Mucosa of descending colon (tissue), 3 donors: ENCODE measurements around the gene CLCN2. TPM values are rescaled to one million over a fixed set of nuclear protein-coding genes. Genes with fewer than 3 reads are reported as not detected.
A peak's percentile ranks its signal among the peaks of the same experiment; 100 is the strongest.

Source experiments
- ATAC-seq: fragments of 200-7000 bp; cut with Tn5 transposase; one replicate; pipeline ENCODE4 v1.9.1; 2020; ENCODE audit warnings: mild to moderate bottlenecking, moderate library complexity
- DNase-seq, 3 donors: peaks; one replicate each; pipeline ENCODE4 v3.0.0-alpha.2; 2020
- H3K36me3 ChIP-seq: fragments of 200-600 bp; one replicate; pipeline ENCODE4 v1.8.0; 2021; ENCODE audit warnings: low read depth, mild to moderate bottlenecking
- H3K4me1 ChIP-seq: fragments of 200-600 bp; one replicate; pipeline ENCODE4 v1.8.0; 2021; ENCODE audit warnings: low read depth, mild to moderate bottlenecking
- H3K4me3 ChIP-seq: fragments of 200-600 bp; one replicate; pipeline ENCODE4 v1.8.0; 2021; ENCODE audit warnings: mild to moderate bottlenecking
- H3K9me3 ChIP-seq: fragments of 200-600 bp; one replicate; pipeline ENCODE4 v1.8.0; 2021; ENCODE audit warnings: mild to moderate bottlenecking
- CTCF ChIP-seq: fragments of 200-600 bp; IDR thresholded peaks from one replicate; pipeline ENCODE4 v1.8.0; 2022; ENCODE audit warnings: antibody characterized with exemption, mild to moderate bottlenecking
- intact Hi-C, 2 donors: fragments of 100-400 bp; cut with DNase I in 1 of 2; cut with micrococcal nuclease in 1 of 2; formaldehyde crosslinking; loops; one replicate each; pipeline versions ENCODE4 v1.11.0 to v1.11.1; 2022; cut with DNase I, micrococcal nuclease
- total RNA-seq, 3 donors: library from RNA; stranded (reverse); fragmentation: NEBNext Ultra II Directional in 2 of 3; extraction: Animal tissue kit (Norgen Biotek cat#: 25700) in 2 of 3; gene quantifications; one replicate each; pipeline versions ENCODE4 v1.2.1 to v1.2.4, GENCODE V29; 2021 to 2023
- donor health status: DM: no; HTN: no; CAD: no; lungs with moderate emphysema.
- donor health status: DM: no; HTN: no; CAD: no.
- donor health status: DM: no; HTN: yes; CAD: no.

Gene CLCN2
- total RNA-seq, 3 donors from 2014 or later: 31.1 to 105 (median 72.0) TPM

DNA sequence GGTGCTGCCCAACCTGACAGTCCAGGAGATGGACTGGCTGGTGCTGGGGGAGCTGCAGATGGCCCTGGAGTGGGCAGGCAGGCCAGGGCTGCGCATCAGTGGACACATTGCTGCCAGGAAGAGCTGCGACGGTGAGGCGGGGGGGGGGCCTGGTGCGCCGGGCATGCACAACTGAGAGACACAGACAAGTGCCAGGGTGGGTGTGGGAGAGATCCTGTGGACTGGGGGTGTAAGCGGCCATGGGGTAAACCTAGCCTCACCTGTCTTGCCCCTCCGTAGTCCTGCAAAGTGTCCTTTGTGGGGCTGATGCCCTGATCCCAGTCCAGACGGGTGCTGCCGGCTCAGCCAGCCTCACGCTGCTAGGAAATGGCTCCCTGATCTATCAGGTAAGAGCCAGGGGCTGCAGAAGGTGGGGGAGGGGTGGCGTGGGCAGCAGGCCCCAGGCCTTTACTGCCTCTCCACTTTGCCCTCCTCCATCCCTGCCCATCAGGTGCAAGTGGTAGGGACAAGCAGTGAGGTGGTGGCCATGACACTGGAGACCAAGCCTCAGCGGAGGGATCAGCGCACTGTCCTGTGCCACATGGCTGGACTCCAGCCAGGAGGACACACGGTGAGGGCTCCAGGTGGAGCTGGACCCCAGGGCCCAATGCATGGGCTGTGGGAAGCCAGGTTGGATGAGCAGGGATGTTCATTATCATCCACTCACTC is 21.8 kb upstream of the CLCN2 start:
- intact Hi-C loops: no loop called here
- DNase-seq: no peak
- peaks cover 4% of the 10 kb centered on the region for H3K4me1 ChIP-seq

GRCh38 chr3:184382326-184383032 is 21.1 kb upstream of the CLCN2 start:
- intact Hi-C loops: no loop called here
- peaks cover 4% of the 10 kb centered on the region for H3K4me1 ChIP-seq
- DNase-seq (no peak), ATAC-seq (no peak)
- H3K4me3 ChIP-seq: no peak overlapping the region
- H3K9me3 ChIP-seq: no peaks in the 10 kb centered on the region
- no peak for TF ChIP-seq CTCF
- H3K36me3 ChIP-seq: no peaks in the 10 kb centered on the region

More for the DNA sequence above, 21.8 kb upstream of the CLCN2 start:
- no peak for TF ChIP-seq CTCF
- H3K9me3 ChIP-seq: no peaks in the 10 kb centered on the region
- H3K4me3 ChIP-seq: no peak overlapping the region
- ATAC-seq: no peak
- H3K36me3 ChIP-seq: no peaks in the 10 kb centered on the region

DNA sequence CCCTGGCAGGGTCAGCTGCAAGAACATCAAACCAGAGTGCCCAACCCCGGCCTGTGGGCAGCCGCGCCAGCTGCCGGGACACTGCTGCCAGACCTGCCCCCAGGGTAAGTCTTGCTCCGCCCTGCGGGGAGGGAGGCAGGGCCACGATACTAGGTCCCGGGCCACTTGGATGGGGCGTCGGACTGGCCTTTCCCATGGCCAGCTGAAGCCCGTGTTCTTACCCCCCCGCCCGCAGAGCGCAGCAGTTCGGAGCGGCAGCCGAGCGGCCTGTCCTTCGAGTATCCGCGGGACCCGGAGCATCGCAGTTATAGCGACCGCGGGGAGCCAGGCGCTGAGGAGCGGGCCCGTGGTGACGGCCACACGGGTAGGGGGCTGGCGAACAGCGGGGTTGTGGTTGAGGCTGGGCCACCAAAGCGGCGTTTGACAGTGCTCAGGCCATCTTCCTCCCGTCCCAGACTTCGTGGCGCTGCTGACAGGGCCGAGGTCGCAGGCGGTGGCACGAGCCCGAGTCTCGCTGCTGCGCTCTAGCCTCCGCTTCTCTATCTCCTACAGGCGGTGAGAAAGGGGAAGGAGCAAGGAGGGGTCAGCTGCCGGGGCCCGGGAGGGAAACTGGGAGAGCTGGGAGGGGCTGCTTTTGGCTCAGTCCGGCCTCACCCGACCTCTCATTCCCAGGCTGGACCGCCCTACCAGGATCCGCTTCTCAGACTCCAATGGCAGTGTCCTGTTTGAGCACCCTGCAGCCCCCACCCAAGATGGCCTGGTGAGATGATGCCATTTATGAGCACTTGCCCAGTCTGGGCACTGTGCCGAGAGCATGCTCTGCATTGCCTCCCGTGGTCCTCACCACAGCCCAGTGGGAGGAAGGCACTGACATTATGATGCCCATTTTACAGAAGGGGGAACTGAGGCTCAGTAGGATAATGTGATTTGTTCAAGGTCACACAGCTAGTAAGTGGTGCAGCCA is 20.1 kb upstream of the CLCN2 start:
- no peaks in the 10 kb centered on the region for H3K36me3 ChIP-seq
- DNase-seq: no peak
- no peak overlapping the region for H3K4me3 ChIP-seq

DNA sequence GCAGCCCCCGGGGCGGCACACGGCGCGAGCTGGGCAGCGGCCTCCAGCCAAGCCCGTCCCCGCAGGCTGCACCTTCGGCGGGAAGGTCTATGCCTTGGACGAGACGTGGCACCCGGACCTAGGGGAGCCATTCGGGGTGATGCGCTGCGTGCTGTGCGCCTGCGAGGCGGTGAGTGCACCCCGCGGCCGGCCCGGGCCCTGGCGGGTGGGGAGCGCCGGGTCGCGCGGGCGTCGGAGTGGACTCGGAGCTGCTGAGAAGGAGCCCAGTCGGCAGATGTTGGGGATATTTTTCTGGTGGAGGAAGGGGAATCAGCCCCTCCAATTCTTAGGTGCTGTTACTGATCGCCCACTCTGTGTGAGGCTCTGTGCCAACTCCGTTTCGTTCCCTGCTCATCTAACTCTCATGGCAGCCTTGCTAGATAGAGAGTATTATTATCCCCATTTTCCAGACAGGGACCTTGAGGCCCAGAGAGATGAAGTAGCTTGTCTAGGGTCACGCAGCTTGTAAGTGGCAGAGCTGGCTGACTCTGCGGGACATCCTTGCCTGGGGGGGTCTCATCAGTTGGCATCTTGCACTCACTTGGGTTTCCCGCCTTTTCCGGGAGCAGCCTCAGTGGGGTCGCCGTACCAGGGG is 19.3 kb upstream of the CLCN2 start:
- no peak for DNase-seq
- Histone ChIP-seq H3K4me3 (no peak overlapping the region), H3K9me3 (no peaks in the 10 kb centered on the region), H3K36me3 (no peaks in the 10 kb centered on the region), H3K4me1 (peaks cover 4% of the 10 kb centered on the region)
- no peak for TF ChIP-seq CTCF
- intact Hi-C loops: no loop called here
- no peak for ATAC-seq

More for the DNA sequence above, 20.1 kb upstream of the CLCN2 start:
- Histone ChIP-seq H3K4me1 (peaks cover 4% of the 10 kb centered on the region), H3K9me3 (no peaks in the 10 kb centered on the region)
- ATAC-seq: peak; percentile 32
- TF ChIP-seq CTCF: no peak
- intact Hi-C loops: no loop called here

DNA sequence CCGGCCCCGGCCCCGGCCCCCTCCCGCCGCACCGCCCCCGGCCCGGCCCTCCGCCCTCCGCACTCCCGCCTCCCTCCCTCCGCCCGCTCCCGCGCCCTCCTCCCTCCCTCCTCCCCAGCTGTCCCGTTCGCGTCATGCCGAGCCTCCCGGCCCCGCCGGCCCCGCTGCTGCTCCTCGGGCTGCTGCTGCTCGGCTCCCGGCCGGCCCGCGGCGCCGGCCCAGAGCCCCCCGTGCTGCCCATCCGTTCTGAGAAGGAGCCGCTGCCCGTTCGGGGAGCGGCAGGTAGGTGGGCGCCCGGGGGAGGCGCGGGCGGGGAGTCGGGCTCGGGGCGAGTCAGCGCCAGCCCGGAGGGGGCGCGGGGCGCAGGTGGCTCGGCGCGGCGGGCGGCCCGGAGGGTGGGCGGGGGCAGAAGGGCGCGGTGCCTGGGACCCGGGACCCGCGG is 18.8 kb upstream of the CLCN2 start:
- intact Hi-C loops: no loop called here
- H3K4me3 ChIP-seq: no peak overlapping the region
- peak; percentile 64 for ATAC-seq
- H3K9me3 ChIP-seq: no peaks in the 10 kb centered on the region
- peak; percentile 54 to 71 (median 69) for DNase-seq
- H3K36me3 ChIP-seq: no peaks in the 10 kb centered on the region
- TF ChIP-seq CTCF: no peak
- H3K4me1 ChIP-seq: peaks cover 4% of the 10 kb centered on the region
